SU-DHL-6 (cell line): Measurements from ENCODE around the gene RPL28.

Source experiments
- H2AFZ ChIP-seq: fragments of 200-600 bp; sonication (generic); 2 replicates; pipeline ENCODE4 v1.6.1; 2014; ENCODE audit warnings: low read depth, mild to moderate bottlenecking, moderate library complexity, mixed read lengths, antibody characterized with exemption, low read length; ENCODE audit not compliant: severe bottlenecking
- H3F3A ChIP-seq: fragments of 200-600 bp; shearing (Covaris generic); 2 replicates; pipeline ENCODE4 v1.6.0; 2016; ENCODE audit warnings: antibody characterized with exemption, mild to moderate bottlenecking; ENCODE audit not compliant: insufficient read depth
- H3K27ac ChIP-seq: fragments of 200-600 bp; sonication (generic); 2 replicates; pipeline ENCODE4 v1.5.1; 2016; ENCODE audit warnings: low read depth, mild to moderate bottlenecking, low read length, moderate library complexity, mixed read lengths
- H3K27me3 ChIP-seq: fragments of 200-600 bp; sonication (generic), shearing (Covaris generic); 2 replicates; pipeline ENCODE4 v1.6.0; 2014; ENCODE audit warnings: mild to moderate bottlenecking, low read length
- H3K36me3 ChIP-seq: fragments of 200-600 bp; sonication (generic); 2 replicates; pipeline ENCODE4 v1.6.1; 2014; ENCODE audit warnings: mild to moderate bottlenecking, low read length, mixed read lengths
- H3K4me2 ChIP-seq: fragments of 300-600, 200-600 bp; shearing (Covaris generic), sonication (generic); 2 replicates; pipeline ENCODE4 v1.6.0; 2014; ENCODE audit warnings: low read length, low read depth, mild to moderate bottlenecking; ENCODE audit not compliant: poor library complexity, severe bottlenecking
- H3K4me3 ChIP-seq: fragments of 200-600 bp; sonication (generic); 2 replicates; pipeline ENCODE4 v1.5.1; 2014; ENCODE audit warnings: antibody characterized with exemption, low read length, mild to moderate bottlenecking, mixed read lengths; ENCODE audit not compliant: insufficient read depth, poor library complexity, severe bottlenecking
- H3K79me2 ChIP-seq: fragments of 200-600 bp; sonication (generic); 2 replicates; pipeline ENCODE4 v1.6.1; 2014; ENCODE audit warnings: mild to moderate bottlenecking, low read length, moderate library complexity; ENCODE audit not compliant: insufficient read depth
- H3K9ac ChIP-seq: fragments of 200-600 bp; sonication (generic); 2 replicates; pipeline ENCODE4 v1.7.0; 2014; ENCODE audit warnings: mild to moderate bottlenecking, low read length
- H3K9me2 ChIP-seq: fragments of 200-600 bp; sonication (generic); replicated peaks from 2 replicates; pipeline ENCODE4 v1.6.1; 2014; ENCODE audit warnings: low read length; ENCODE audit not compliant: insufficient read depth
- H3K9me3 ChIP-seq: fragments of 200-600 bp; sonication (generic); 2 replicates; pipeline ENCODE4 v1.6.1; 2014; ENCODE audit warnings: low read length, mixed read lengths; ENCODE audit not compliant: insufficient read depth
- H4K20me1 ChIP-seq: fragments of 200-600 bp; sonication (generic); 2 replicates; pipeline ENCODE4 v1.6.1; 2014; ENCODE audit warnings: low read depth, mild to moderate bottlenecking, antibody characterized with exemption, low read length, moderate library complexity, mixed read lengths
- CTCF ChIP-seq: fragments of 200-600 bp; sonication (generic); IDR thresholded peaks from one replicate; pipeline ENCODE4 v1.5.1; 2017; ENCODE audit warnings: antibody characterized with exemption, mild to moderate bottlenecking, low read length, moderate library complexity; ENCODE audit not compliant: insufficient read depth, poor library complexity, severe bottlenecking
- EZH2phosphoT487 ChIP-seq: fragments of 200-600 bp; sonication (generic), shearing (Covaris generic); conservative IDR thresholded peaks from 2 replicates; pipeline ENCODE4 v1.6.1; 2018; ENCODE audit warnings: mild to moderate bottlenecking, antibody characterized with exemption, low read length, moderate library complexity, mixed read lengths

The RPL28 gene

GRCh38 chr19:55344444-55344843 is 41.3 kb upstream of the RPL28 start:
- H3K4me3 ChIP-seq: no peak overlapping the region
- no peaks in the 10 kb centered on the region for H3K9me2 ChIP-seq
- TF ChIP-seq EZH2phosphoT487: no peak
- no peak for TF ChIP-seq CTCF
- H3K9me3 ChIP-seq: no peaks in the 10 kb centered on the region
- H2AFZ ChIP-seq: no peak overlapping the region
- H3K79me2 ChIP-seq: 0 out of 2 replicates have a peak, but pooled peaks cover 8% of the 10 kb centered on the region
- H3K36me3 ChIP-seq: no peaks in the 10 kb centered on the region
- no peaks in the 10 kb centered on the region for H3F3A ChIP-seq
- no peaks in the 10 kb centered on the region for H4K20me1 ChIP-seq
- H3K27me3 ChIP-seq: no peaks in the 10 kb centered on the region
- no peak overlapping the region for H3K9ac ChIP-seq
- H3K4me2 ChIP-seq: no peak overlapping the region
- H3K27ac ChIP-seq: no peak overlapping the region

- Histone ChIP-seq H3K9me2 (no peaks in the 10 kb centered on the region), H3K79me2 (0 out of 2 replicates have a peak, but pooled peaks cover 6% of the 10 kb centered on the region), H3F3A (no peaks in the 10 kb centered on the region), H3K4me3 (no peak overlapping the region), H2AFZ (no peak overlapping the region), H3K9ac (no peak overlapping the region), H4K20me1 (no peaks in the 10 kb centered on the region), H3K9me3 (no peaks in the 10 kb centered on the region), H3K4me2 (no peak overlapping the region), H3K27ac (no peak overlapping the region), H3K36me3 (no peaks in the 10 kb centered on the region), H3K27me3 (no peaks in the 10 kb centered on the region)
- TF ChIP-seq EZH2phosphoT487 (no peak), CTCF (no peak)
Observed at GRCh38 chr19:55345101-55345817, 40.5 kb upstream of the RPL28 start.

- no peak overlapping the region for H3K4me3 ChIP-seq
- no peaks in the 10 kb centered on the region for H3K9me3 ChIP-seq
- H3K9me2 ChIP-seq: no peaks in the 10 kb centered on the region
- H3K79me2 ChIP-seq: no peaks in the 10 kb centered on the region
- H3K27me3 ChIP-seq: no peaks in the 10 kb centered on the region
- H3K27ac ChIP-seq: no peak overlapping the region
- H3F3A ChIP-seq: no peaks in the 10 kb centered on the region
- TF ChIP-seq CTCF (no peak), EZH2phosphoT487 (no peak)
- H3K36me3 ChIP-seq: no peaks in the 10 kb centered on the region
- H3K9ac ChIP-seq: no peak overlapping the region
- no peak overlapping the region for H3K4me2 ChIP-seq
- no peak overlapping the region for H2AFZ ChIP-seq
- H4K20me1 ChIP-seq: no peaks in the 10 kb centered on the region
Observed at GRCh38 chr19:55345818-55346724, 39.7 kb upstream of the RPL28 start.
